WTC11 (cell line): ENCODE measurements around the gene IGSF9. TPM values are rescaled to one million over a fixed set of nuclear protein-coding genes. Genes with fewer than 3 reads are reported as not detected.

Experiments
- ATAC-seq: fragments of 200-7000 bp; cut with Tn5 transposase; 2 replicates; pipeline ENCODE4 v1.10.0; 2021; ENCODE audit warnings: mild to moderate bottlenecking, moderate library complexity
- CTCF ChIA-PET: fragments of 300-600 bp; sonication (Branson Sonifier 250); formaldehyde crosslinking; loops from one replicate; lab custom pipeline; 2021; ENCODE audit warnings: antibody characterized with exemption; lab: Charles Lee
- POLR2A ChIA-PET: fragments of 350-600 bp; sonication (Branson Sonifier 250); formaldehyde crosslinking; loops from one replicate; lab custom pipeline; 2021; ENCODE audit warnings: antibody characterized with exemption; lab: Charles Lee
- DNase-seq: peaks from one replicate; pipeline ENCODE4 v3.0.0; 2021; ENCODE audit warnings: low spot score
- H3K27ac Mint-ChIP-seq: 2 replicates; pipeline ENCODE4 v1.8.0; 2021; ENCODE audit warnings: mixed read lengths
- H3K27me3 Mint-ChIP-seq: 2 replicates; pipeline ENCODE4 v1.8.0; 2021; ENCODE audit warnings: low read depth, mild to moderate bottlenecking, moderate library complexity, mixed read lengths
- H3K36me3 Mint-ChIP-seq: 2 replicates; pipeline ENCODE4 v1.8.0; 2021; ENCODE audit warnings: mixed read lengths
- H3K4me1 Mint-ChIP-seq: 2 replicates; pipeline ENCODE4 v1.8.0; 2022; ENCODE audit warnings: mixed read lengths
- H3K4me3 Mint-ChIP-seq: 2 replicates; pipeline ENCODE4 v1.8.0; 2021; ENCODE audit warnings: mild to moderate bottlenecking, moderate library complexity, mixed read lengths
- H3K9me3 Mint-ChIP-seq: 2 replicates; pipeline ENCODE4 v1.8.0; 2021; ENCODE audit warnings: mixed read lengths
- ATF2 ChIP-seq: sonication (generic); formaldehyde crosslinking; IDR thresholded peaks from 2 replicates; pipeline ENCODE4 v1.8.1; 2022; ENCODE audit warnings: low read depth, missing genetic modification reagents, borderline replicate concordance
- CREB1 ChIP-seq: sonication (generic); formaldehyde crosslinking; IDR thresholded peaks from 2 replicates; pipeline ENCODE4 v1.8.0; 2023; ENCODE audit warnings: mild to moderate bottlenecking, missing genetic modification reagents
- EMX1 ChIP-seq: fragments of 250-450 bp; sonication (Bioruptor Pico); IDR thresholded peaks from 2 replicates; pipeline ENCODE4 v1.8.0; 2021; ENCODE audit warnings: mild to moderate bottlenecking
- ERG ChIP-seq: fragments of 250-450 bp; sonication (Bioruptor Pico); IDR thresholded peaks from 2 replicates; pipeline ENCODE4 v1.8.0; 2021; ENCODE audit warnings: mild to moderate bottlenecking
- NFE2L1 ChIP-seq: sonication (generic); formaldehyde crosslinking; IDR thresholded peaks from 2 replicates; pipeline ENCODE4 v1.8.1; 2023; ENCODE audit warnings: missing genetic modification reagents
- SMAD3 ChIP-seq: sonication (generic); formaldehyde crosslinking; IDR thresholded peaks from 2 replicates; pipeline ENCODE4 v1.8.0; 2022; ENCODE audit warnings: missing genetic modification reagents, mild to moderate bottlenecking, borderline replicate concordance
- SMAD4 ChIP-seq: sonication (generic); formaldehyde crosslinking; IDR thresholded peaks from 2 replicates; pipeline ENCODE4 v1.8.0; 2022; ENCODE audit warnings: mild to moderate bottlenecking, missing genetic modification reagents
- SOX15 ChIP-seq: fragments of 250-450 bp; sonication (Bioruptor Pico); IDR thresholded peaks from 2 replicates; pipeline ENCODE4 v1.9.0; 2021; ENCODE audit warnings: mild to moderate bottlenecking
- TCF7 ChIP-seq: sonication (generic); formaldehyde crosslinking; IDR thresholded peaks from 2 replicates; pipeline ENCODE4 v1.8.0; 2022; ENCODE audit warnings: mild to moderate bottlenecking, low read depth, missing genetic modification reagents, moderate library complexity
- TEAD1 ChIP-seq: sonication (generic); formaldehyde crosslinking; IDR thresholded peaks from 2 replicates; pipeline ENCODE4 v1.8.0; 2022; ENCODE audit warnings: mild to moderate bottlenecking, missing genetic modification reagents
- TP53 ChIP-seq: sonication (generic); formaldehyde crosslinking; IDR thresholded peaks from 2 replicates; pipeline ENCODE4 v1.8.1; 2023; ENCODE audit warnings: mild to moderate bottlenecking, missing genetic modification reagents
- USF1 ChIP-seq: sonication (generic); formaldehyde crosslinking; IDR thresholded peaks from 2 replicates; pipeline ENCODE4 v1.8.0; 2022; ENCODE audit warnings: mild to moderate bottlenecking, missing genetic modification reagents
- USF2 ChIP-seq: sonication (generic); formaldehyde crosslinking; IDR thresholded peaks from 2 replicates; pipeline ENCODE4 v1.8.1; 2023; ENCODE audit warnings: mild to moderate bottlenecking, missing genetic modification reagents, moderate library complexity
- ZNF232 ChIP-seq: sonication (generic); formaldehyde crosslinking; IDR thresholded peaks from 2 replicates; pipeline ENCODE4 v1.8.0; 2022; ENCODE audit warnings: mild to moderate bottlenecking, missing genetic modification reagents
- ZNF281 ChIP-seq: sonication (generic); formaldehyde crosslinking; IDR thresholded peaks from 2 replicates; pipeline ENCODE4 v1.8.0; 2023; ENCODE audit warnings: mild to moderate bottlenecking, missing genetic modification reagents
- ZNF512 ChIP-seq: sonication (generic); formaldehyde crosslinking; IDR thresholded peaks from 2 replicates; pipeline ENCODE4 v1.8.1; 2022; ENCODE audit warnings: missing genetic modification reagents, borderline replicate concordance
- ZNF532 ChIP-seq: fragments of 250-450 bp; sonication (Bioruptor Pico); IDR thresholded peaks from 2 replicates; pipeline ENCODE4 v1.9.0; 2021; ENCODE audit warnings: mild to moderate bottlenecking, borderline replicate concordance
- ZNF671 ChIP-seq: fragments of 250-450 bp; sonication (Bioruptor Pico); IDR thresholded peaks from 2 replicates; pipeline ENCODE4 v1.8.0; 2021; ENCODE audit warnings: mild to moderate bottlenecking
- ZSCAN18 ChIP-seq: fragments of 250-450 bp; sonication (Bioruptor Pico); IDR thresholded peaks from 2 replicates; pipeline ENCODE4 v2.1.2; 2022; ENCODE audit warnings: mild to moderate bottlenecking, moderate library complexity
- total RNA-seq: library from RNA; stranded (reverse); gene quantifications from 3 replicates; pipeline ENCODE4 v1.2.3, GENCODE V29; 2021

The IGSF9 gene
- total RNA-seq, 1 experiment from 2014 or later, result 16.4 TPM

GRCh38 chr1:159988006-159988405 is 42.6 kb upstream of the IGSF9 start:
- Mint-ChIP-seq H3K27me3 (no peaks in the 10 kb centered on the region; the same call in 1 of the 2 replicates), H3K9me3 (no peaks in the 10 kb centered on the region), H3K27ac (no peak overlapping the region), H3K36me3 (no peaks in the 10 kb centered on the region), H3K4me3 (no peak overlapping the region), H3K4me1 (peaks cover 10% of the 10 kb centered on the region)
- POLR2A ChIA-PET, result no interaction called here
- CTCF ChIA-PET, result interaction anchor here (1.2 kb wide), 1 partner anchor 19 kb away, joined by 3 read pairs; no protein-coding TSS in a partner anchor
- no peak for DNase-seq
- ATAC-seq, result no peak
- no peak for TF ChIP-seq ERG (CRISPR knock-in tag)
- no peak for TF ChIP-seq ZNF281
- no peak for TF ChIP-seq ZNF232 (CRISPR knock-in tag)
- no peak for TF ChIP-seq TEAD1 (CRISPR knock-in tag)
- no peak for TF ChIP-seq ZNF671 (CRISPR knock-in tag)
- TF ChIP-seq CREB1, result no peak
- TF ChIP-seq SMAD4 (CRISPR knock-in tag), result no peak
- no peak for TF ChIP-seq ATF2 (CRISPR knock-in tag)
- no peak for TF ChIP-seq SOX15 (CRISPR knock-in tag)
- TF ChIP-seq ZNF532 (CRISPR knock-in tag), result no peak

GRCh38 chr1:159987186-159987585 is 41.8 kb upstream of the IGSF9 start:
- Mint-ChIP-seq H3K36me3 (no peaks in the 10 kb centered on the region), H3K27me3 (no peaks in the 10 kb centered on the region; the same call in 1 of the 2 replicates), H3K9me3 (no peaks in the 10 kb centered on the region), H3K27ac (no peak overlapping the region), H3K4me3 (no peak overlapping the region), H3K4me1 (peaks cover 10% of the 10 kb centered on the region)
- ChIA-PET CTCF (interaction anchor here (0.9 to 1.3 kb wide), 3 partner anchors 19 to 91 kb away, joined by 3 to 7 read pairs (median 4); no protein-coding TSS in a partner anchor), POLR2A (no interaction called here)
- DNase-seq (no peak), ATAC-seq (no peak)
- TF ChIP-seq TEAD1 (CRISPR knock-in tag) (no peak), NFE2L1 (CRISPR knock-in tag) (no peak), ZNF512 (CRISPR knock-in tag) (no peak), USF2 (no peak), SMAD3 (CRISPR knock-in tag) (no peak), TCF7 (no peak), ERG (CRISPR knock-in tag) (no peak), TP53 (CRISPR knock-in tag) (no peak), ZSCAN18 (no peak), USF1 (CRISPR knock-in tag) (no peak), EMX1 (no peak)
